SK-N-SH treated with all-trans-retinoic acid at 6 μM for 48 hours (cell line): ENCODE results near the gene SRSF4.

Source experiments
- ATAC-seq: fragments of 200-7000 bp; cut with Tn5 transposase; 3 replicates; pipeline ENCODE4 v1.9.1; 2020; ENCODE audit warnings: mild to moderate bottlenecking, moderate library complexity
- ARNTL ChIP-seq: fragments of 450-650 bp; formaldehyde crosslinking; IDR thresholded peaks from 2 replicates; pipeline ENCODE4 v1.5.0; 2020; ENCODE audit warnings: low read depth, mild to moderate bottlenecking, moderate library complexity, borderline replicate concordance
- BACH2 ChIP-seq: fragments of 250-450 bp; sonication (Bioruptor Pico); IDR thresholded peaks from 2 replicates; pipeline ENCODE4 v1.9.0; 2021; ENCODE audit warnings: mild to moderate bottlenecking, borderline replicate concordance
- CSDC2 ChIP-seq: fragments of 250-450 bp; sonication (Bioruptor Pico); IDR thresholded peaks from 2 replicates; pipeline ENCODE4 v1.5.0; 2020; ENCODE audit warnings: mild to moderate bottlenecking, moderate library complexity
- ESRRG ChIP-seq: fragments of 250-450 bp; sonication (Bioruptor Pico); IDR thresholded peaks from 2 replicates; pipeline ENCODE4 v1.6.1; 2021; ENCODE audit warnings: mild to moderate bottlenecking
- GLIS3 ChIP-seq: fragments of 250-450 bp; sonication (Bioruptor Pico); IDR thresholded peaks from 2 replicates; pipeline ENCODE4 v1.5.0; 2020; ENCODE audit warnings: mild to moderate bottlenecking, moderate library complexity
- ISL1 ChIP-seq: fragments of 250-450 bp; sonication (Bioruptor Pico); IDR thresholded peaks from 2 replicates; pipeline ENCODE4 v2.1.2; 2022; ENCODE audit warnings: mild to moderate bottlenecking, moderate library complexity
- OSR1 ChIP-seq: fragments of 250-450 bp; sonication (Bioruptor Pico); IDR thresholded peaks from 2 replicates; pipeline ENCODE4 v1.8.0; 2022; ENCODE audit warnings: moderate library complexity, mild to moderate bottlenecking, inconsistent platforms
- PPARA ChIP-seq: fragments of 250-450 bp; sonication (Bioruptor Pico); IDR thresholded peaks from 2 replicates; pipeline ENCODE4 v1.5.0; 2020; ENCODE audit warnings: mild to moderate bottlenecking, borderline replicate concordance
- RARB ChIP-seq: fragments of 250-450 bp; sonication (Bioruptor Pico); IDR thresholded peaks from 2 replicates; pipeline ENCODE4 v1.8.0; 2021; ENCODE audit warnings: mild to moderate bottlenecking, moderate library complexity
- SNAI2 ChIP-seq: fragments of 250-450 bp; sonication (Bioruptor Pico); IDR thresholded peaks from 2 replicates; pipeline ENCODE4 v1.5.0; 2020; ENCODE audit warnings: mild to moderate bottlenecking, moderate library complexity
- TCF4 ChIP-seq: fragments of 250-450 bp; sonication (Bioruptor Pico); IDR thresholded peaks from 2 replicates; pipeline ENCODE4 v1.8.0; 2021; ENCODE audit warnings: mild to moderate bottlenecking, moderate library complexity, borderline replicate concordance
- TOX ChIP-seq: fragments of 250-450 bp; sonication (Bioruptor Pico); IDR thresholded peaks from 2 replicates; pipeline ENCODE4 v1.8.0; 2021; ENCODE audit warnings: mild to moderate bottlenecking, moderate library complexity, borderline replicate concordance
- ZC3H10 ChIP-seq: fragments of 250-450 bp; sonication (Bioruptor Pico); IDR thresholded peaks from 2 replicates; pipeline ENCODE4 v1.5.1; 2021; ENCODE audit warnings: mild to moderate bottlenecking, moderate library complexity
- ZFP30 ChIP-seq: fragments of 450-650 bp; formaldehyde crosslinking; IDR thresholded peaks from 2 replicates; pipeline ENCODE4 v1.5.0; 2022; ENCODE audit warnings: mild to moderate bottlenecking, moderate library complexity
- ZNF565 ChIP-seq: fragments of 450-650 bp; formaldehyde crosslinking; conservative IDR thresholded peaks from 2 replicates; pipeline ENCODE4 v1.5.0; 2020; ENCODE audit warnings: low read depth, mild to moderate bottlenecking, moderate library complexity
- ZNF70 ChIP-seq: fragments of 450-650 bp; formaldehyde crosslinking; IDR thresholded peaks from 2 replicates; pipeline ENCODE4 v1.5.0; 2020; ENCODE audit warnings: mild to moderate bottlenecking, moderate library complexity
- ZNF8 ChIP-seq: fragments of 450-650 bp; formaldehyde crosslinking; IDR thresholded peaks from 2 replicates; pipeline ENCODE4 v1.5.0; 2020; ENCODE audit warnings: mild to moderate bottlenecking, moderate library complexity
- TF ChIP-seq, protein P1 (sequence below): fragments of 250-450 bp; sonication (Bioruptor Pico); IDR thresholded peaks from 2 replicates; pipeline ENCODE4 v1.5.1; 2021; ENCODE audit warnings: mild to moderate bottlenecking, moderate library complexity
- TF ChIP-seq, protein P2 (sequence below): fragments of 250-450 bp; sonication (Bioruptor Pico); IDR thresholded peaks from 2 replicates; pipeline ENCODE4 v1.5.1; 2020; ENCODE audit warnings: low read depth, mild to moderate bottlenecking, moderate library complexity
- TF ChIP-seq, protein P3 (sequence below): fragments of 250-450 bp; sonication (Bioruptor Pico); IDR thresholded peaks from 2 replicates; pipeline ENCODE4 v1.8.0; 2020; ENCODE audit warnings: mild to moderate bottlenecking, moderate library complexity, borderline replicate concordance
- TF ChIP-seq, protein P4 (sequence below): fragments of 250-450 bp; sonication (Bioruptor Pico); IDR thresholded peaks from 2 replicates; pipeline ENCODE4 v1.5.0; 2020; ENCODE audit warnings: mild to moderate bottlenecking, moderate library complexity
- TF ChIP-seq, protein P5 (sequence below): fragments of 250-450 bp; sonication (Bioruptor Pico); IDR thresholded peaks from 2 replicates; pipeline ENCODE4 v1.8.0; 2021; ENCODE audit warnings: low read depth, mild to moderate bottlenecking, moderate library complexity, borderline replicate concordance

Gene SRSF4

DNA sequence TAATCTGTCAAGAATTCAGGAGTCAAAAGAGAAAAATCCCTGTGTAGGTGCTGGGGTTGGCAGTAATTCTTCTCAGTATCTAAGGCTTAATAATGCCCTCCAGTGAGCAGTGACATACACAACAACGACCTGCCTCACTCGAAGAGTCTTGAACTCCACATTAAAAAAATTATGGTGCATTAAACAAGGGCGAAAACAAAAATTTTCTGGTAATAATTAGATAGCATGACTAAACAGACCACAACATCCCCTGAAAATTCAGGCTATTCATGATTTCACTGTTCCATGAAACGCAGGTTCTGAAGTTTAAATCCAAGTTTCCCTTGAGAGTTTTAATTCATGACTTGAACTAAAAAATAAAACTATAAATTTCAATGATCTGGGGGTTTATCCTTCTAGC, 5.1 kb downstream of the SRSF4 start:
- no peak for TF ChIP-seq ZNF565 (CRISPR knock-in tag)
- no peak for TF ChIP-seq ZC3H10
- no peak for ATAC-seq

DNA sequence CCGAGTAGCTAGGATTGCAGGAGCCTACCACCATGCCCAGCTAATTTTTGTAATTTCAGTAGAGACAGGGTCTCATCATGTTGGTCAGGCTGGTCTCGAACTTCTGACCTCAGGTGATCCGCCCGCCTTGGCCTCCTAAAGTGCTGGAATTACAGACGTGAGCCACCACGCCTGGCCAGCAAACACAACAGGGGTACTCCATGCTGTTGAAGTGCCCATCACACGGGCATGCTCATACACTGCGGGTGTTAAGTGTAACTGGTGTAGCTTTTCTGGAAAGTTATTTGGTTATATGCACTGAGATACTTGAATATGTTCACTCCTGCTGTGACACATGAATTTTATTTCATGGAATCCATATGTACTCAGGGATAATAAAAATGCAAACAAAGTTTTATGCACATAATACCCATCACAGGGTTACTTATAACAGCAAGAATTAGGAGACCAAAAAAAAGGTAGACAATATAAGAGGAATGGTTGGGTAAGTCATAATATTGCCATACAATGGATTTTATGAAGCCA, 9.2 kb downstream of the SRSF4 start:
- no peak for ATAC-seq
- no peak for TF ChIP-seq ZNF8 (CRISPR knock-in tag)
- no peak for TF ChIP-seq GLIS3 (CRISPR knock-in tag)
- no peak for TF ChIP-seq ESRRG (CRISPR knock-in tag)
- TF ChIP-seq, protein P1, sequence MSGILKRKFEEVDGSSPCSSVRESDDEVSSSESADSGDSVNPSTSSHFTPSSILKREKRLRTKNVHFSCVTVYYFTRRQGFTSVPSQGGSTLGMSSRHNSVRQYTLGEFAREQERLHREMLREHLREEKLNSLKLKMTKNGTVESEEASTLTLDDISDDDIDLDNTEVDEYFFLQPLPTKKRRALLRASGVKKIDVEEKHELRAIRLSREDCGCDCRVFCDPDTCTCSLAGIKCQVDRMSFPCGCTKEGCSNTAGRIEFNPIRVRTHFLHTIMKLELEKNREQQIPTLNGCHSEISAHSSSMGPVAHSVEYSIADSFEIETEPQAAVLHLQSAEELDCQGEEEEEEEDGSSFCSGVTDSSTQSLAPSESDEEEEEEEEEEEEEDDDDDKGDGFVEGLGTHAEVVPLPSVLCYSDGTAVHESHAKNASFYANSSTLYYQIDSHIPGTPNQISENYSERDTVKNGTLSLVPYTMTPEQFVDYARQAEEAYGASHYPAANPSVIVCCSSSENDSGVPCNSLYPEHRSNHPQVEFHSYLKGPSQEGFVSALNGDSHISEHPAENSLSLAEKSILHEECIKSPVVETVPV = no peak
- no peak for TF ChIP-seq ARNTL
- TF ChIP-seq, protein P2, sequence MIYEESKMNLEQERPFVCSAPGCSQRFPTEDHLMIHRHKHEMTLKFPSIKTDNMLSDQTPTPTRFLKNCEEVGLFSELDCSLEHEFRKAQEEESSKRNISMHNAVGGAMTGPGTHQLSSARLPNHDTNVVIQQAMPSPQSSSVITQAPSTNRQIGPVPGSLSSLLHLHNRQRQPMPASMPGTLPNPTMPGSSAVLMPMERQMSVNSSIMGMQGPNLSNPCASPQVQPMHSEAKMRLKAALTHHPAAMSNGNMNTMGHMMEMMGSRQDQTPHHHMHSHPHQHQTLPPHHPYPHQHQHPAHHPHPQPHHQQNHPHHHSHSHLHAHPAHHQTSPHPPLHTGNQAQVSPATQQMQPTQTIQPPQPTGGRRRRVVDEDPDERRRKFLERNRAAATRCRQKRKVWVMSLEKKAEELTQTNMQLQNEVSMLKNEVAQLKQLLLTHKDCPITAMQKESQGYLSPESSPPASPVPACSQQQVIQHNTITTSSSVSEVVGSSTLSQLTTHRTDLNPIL (CRISPR knock-in tag) = no peak
- TF ChIP-seq CSDC2 (CRISPR knock-in tag) = no peak
- TF ChIP-seq PPARA (CRISPR knock-in tag) = no peak
- no peak for TF ChIP-seq OSR1 (CRISPR knock-in tag)
- TF ChIP-seq, protein P3, sequence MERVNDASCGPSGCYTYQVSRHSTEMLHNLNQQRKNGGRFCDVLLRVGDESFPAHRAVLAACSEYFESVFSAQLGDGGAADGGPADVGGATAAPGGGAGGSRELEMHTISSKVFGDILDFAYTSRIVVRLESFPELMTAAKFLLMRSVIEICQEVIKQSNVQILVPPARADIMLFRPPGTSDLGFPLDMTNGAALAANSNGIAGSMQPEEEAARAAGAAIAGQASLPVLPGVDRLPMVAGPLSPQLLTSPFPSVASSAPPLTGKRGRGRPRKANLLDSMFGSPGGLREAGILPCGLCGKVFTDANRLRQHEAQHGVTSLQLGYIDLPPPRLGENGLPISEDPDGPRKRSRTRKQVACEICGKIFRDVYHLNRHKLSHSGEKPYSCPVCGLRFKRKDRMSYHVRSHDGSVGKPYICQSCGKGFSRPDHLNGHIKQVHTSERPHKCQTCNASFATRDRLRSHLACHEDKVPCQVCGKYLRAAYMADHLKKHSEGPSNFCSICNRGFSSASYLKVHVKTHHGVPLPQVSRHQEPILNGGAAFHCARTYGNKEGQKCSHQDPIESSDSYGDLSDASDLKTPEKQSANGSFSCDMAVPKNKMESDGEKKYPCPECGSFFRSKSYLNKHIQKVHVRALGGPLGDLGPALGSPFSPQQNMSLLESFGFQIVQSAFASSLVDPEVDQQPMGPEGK = no peak
- TF ChIP-seq ZNF565 (CRISPR knock-in tag) = no peak
- no peak for TF ChIP-seq ZFP30 (CRISPR knock-in tag)
- no peak for TF ChIP-seq BACH2 (CRISPR knock-in tag)
- no peak for TF ChIP-seq TCF4 (CRISPR knock-in tag)
- no peak for TF ChIP-seq RARB (CRISPR knock-in tag)
- no peak for TF ChIP-seq ZC3H10

DNA sequence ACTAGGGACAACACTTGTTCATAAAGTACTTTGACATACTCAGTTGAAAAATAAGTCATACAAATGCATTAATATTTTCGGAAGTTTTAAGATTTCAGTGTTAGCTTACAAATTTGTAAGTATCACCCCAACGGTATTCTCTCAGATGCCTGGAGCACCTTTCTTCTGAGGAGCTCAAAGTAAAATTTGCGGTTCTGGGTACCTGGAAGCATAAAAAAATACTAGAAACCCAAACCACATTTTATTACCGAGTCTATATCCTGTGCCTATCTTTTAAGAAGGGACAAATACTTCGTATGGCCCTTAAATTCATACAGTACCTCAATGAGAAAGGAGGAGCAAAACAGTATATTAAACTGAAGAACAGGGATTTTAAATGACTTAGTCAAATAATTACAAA, 10.2 kb downstream of the SRSF4 start:
- no peak for ATAC-seq
- TF ChIP-seq ZFP30 (CRISPR knock-in tag) = no peak
- no peak for TF ChIP-seq ZNF565 (CRISPR knock-in tag)
- TF ChIP-seq ESRRG (CRISPR knock-in tag) = no peak
- no peak for TF ChIP-seq OSR1 (CRISPR knock-in tag)
- TF ChIP-seq ISL1 (CRISPR knock-in tag) = no peak
- TF ChIP-seq PPARA (CRISPR knock-in tag) = no peak
- TF ChIP-seq, protein P3 = no peak
- TF ChIP-seq ZNF70 (CRISPR knock-in tag) = no peak
- TF ChIP-seq SNAI2 = no peak

DNA sequence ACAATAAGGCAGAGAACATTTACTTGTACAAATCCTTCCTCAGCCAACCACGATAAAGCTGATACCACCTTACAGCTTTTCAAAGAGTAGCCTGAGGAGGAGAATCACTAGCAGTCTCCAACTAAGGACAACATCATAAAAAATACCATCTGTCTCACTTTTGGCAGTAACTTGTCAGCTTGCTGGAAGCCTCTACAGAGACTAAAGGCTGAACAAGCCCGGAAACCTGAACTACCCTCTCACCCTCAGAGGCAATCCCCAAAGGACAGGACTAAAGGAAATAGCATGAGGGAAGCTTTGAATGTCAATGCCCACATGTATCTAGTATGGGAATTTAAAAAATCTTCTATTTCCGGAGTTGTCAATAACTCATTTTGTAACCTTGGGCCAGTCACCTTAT, 10.6 kb downstream of the SRSF4 start:
- TF ChIP-seq PPARA (CRISPR knock-in tag) (no peak), ZC3H10 (no peak), TOX (CRISPR knock-in tag) (no peak)
- TF ChIP-seq, protein P4, sequence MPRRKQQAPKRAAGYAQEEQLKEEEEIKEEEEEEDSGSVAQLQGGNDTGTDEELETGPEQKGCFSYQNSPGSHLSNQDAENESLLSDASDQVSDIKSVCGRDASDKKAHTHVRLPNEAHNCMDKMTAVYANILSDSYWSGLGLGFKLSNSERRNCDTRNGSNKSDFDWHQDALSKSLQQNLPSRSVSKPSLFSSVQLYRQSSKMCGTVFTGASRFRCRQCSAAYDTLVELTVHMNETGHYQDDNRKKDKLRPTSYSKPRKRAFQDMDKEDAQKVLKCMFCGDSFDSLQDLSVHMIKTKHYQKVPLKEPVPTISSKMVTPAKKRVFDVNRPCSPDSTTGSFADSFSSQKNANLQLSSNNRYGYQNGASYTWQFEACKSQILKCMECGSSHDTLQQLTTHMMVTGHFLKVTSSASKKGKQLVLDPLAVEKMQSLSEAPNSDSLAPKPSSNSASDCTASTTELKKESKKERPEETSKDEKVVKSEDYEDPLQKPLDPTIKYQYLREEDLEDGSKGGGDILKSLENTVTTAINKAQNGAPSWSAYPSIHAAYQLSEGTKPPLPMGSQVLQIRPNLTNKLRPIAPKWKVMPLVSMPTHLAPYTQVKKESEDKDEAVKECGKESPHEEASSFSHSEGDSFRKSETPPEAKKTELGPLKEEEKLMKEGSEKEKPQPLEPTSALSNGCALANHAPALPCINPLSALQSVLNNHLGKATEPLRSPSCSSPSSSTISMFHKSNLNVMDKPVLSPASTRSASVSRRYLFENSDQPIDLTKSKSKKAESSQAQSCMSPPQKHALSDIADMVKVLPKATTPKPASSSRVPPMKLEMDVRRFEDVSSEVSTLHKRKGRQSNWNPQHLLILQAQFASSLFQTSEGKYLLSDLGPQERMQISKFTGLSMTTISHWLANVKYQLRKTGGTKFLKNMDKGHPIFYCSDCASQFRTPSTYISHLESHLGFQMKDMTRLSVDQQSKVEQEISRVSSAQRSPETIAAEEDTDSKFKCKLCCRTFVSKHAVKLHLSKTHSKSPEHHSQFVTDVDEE (CRISPR knock-in tag) = no peak
- TF ChIP-seq, protein P1 = no peak
- TF ChIP-seq, protein P5, sequence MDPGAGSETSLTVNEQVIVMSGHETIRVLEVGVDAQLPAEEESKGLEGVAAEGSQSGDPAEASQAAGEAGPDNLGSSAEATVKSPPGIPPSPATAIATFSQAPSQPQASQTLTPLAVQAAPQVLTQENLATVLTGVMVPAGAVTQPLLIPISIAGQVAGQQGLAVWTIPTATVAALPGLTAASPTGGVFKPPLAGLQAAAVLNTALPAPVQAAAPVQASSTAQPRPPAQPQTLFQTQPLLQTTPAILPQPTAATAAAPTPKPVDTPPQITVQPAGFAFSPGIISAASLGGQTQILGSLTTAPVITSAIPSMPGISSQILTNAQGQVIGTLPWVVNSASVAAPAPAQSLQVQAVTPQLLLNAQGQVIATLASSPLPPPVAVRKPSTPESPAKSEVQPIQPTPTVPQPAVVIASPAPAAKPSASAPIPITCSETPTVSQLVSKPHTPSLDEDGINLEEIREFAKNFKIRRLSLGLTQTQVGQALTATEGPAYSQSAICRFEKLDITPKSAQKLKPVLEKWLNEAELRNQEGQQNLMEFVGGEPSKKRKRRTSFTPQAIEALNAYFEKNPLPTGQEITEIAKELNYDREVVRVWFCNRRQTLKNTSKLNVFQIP (CRISPR knock-in tag) = no peak
- peak; percentile 61 for ATAC-seq
